ENCODE results near the gene FOXRED2.
"Not testable (repeated sequence)": the region's sequence is repeated elsewhere in the genome, so short reads cannot be mapped to it uniquely, and the experiment has no call there.

The FOXRED2 gene

DNA sequence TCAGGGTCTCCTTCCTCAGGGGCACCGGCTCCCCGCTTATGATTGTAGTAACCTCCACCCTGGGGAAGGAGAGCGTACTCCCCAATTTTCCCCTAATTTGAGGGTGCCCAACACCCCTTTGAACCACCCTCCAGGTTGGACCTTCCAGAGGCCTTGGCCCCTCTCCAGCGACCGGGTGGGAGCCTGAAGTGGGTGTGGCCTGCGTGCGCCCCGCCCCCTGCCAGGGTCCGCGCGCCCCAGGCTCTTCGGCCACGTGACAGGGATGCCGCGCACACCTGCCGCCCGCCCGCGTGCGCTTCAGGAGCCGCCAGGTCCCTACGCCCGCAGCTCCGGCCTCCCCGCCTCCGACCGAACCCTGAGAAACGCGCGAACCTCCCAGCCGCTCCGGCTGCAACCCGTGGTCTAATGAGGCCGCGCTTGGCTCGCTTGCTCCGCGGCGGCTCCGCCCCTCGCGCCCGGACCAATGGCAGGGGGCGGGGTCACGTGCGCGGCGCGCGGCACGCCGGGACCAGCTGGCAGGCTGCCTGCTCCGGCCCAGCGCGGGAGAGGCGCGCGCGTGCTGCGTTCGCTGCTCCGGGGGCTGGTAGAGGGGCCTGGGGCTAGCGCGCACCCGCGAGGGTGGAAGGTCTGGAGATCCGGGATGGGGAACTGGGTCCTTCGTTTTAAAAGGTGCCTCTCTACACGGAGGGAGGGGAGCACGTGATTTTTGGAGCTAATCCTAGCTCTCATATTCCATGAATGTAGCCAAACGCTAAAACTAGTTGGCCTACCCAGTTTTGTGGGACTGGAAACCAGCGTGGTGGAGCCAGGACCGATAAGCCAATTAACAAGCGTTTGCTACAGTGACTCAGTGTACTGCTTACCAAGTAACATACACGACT, at the start of gene FOXRED2:
TSS of gene FOXRED2 (minus strand) at position 404 of the 881 bp plus-strand sequence. CDS start 618 bp downstream, outside the sequence.
- DNase-seq: peak; percentile 88

DNA sequence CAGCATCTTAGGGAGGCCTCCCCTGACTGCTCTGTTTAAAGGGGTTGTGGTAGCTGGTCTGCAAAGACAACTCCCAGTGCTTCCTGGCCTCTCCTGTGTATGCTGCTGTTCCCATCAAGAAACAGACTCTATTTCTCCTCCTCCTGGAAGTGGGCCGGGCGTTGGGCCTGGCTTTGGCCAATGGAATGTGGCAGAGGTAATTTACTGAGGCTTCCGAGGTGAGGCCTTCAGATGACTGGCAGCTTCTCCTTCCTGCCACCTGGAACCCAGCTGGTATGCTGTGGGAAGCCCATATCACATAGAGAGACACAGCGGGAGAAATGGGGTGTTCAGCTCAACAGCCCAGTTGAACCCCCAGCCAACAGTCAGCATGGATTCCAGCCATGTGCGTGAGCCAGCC, 47.3 kb upstream of the FOXRED2 start:
- no peak for DNase-seq

DNA sequence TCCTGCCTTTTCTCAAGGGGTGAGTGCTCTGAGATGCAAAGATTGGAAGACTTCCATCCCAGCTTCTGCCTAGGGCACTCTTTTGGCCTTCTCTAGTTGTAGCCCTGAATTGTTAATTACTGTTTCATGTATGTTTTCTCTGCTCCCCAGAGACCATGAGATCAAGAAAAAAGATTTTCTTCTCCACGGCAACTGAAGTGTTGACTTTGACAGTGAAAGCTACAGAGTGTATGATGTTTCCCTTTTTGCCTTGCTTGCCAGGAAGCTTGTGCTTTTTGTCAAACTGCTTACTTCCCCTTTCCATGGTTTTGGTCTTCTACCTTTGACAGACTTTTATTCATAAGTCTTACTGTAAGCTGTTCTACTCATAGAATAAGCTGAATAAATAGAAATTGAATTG, 45.4 kb upstream of the FOXRED2 start:
- DNase-seq: no peak

DNA sequence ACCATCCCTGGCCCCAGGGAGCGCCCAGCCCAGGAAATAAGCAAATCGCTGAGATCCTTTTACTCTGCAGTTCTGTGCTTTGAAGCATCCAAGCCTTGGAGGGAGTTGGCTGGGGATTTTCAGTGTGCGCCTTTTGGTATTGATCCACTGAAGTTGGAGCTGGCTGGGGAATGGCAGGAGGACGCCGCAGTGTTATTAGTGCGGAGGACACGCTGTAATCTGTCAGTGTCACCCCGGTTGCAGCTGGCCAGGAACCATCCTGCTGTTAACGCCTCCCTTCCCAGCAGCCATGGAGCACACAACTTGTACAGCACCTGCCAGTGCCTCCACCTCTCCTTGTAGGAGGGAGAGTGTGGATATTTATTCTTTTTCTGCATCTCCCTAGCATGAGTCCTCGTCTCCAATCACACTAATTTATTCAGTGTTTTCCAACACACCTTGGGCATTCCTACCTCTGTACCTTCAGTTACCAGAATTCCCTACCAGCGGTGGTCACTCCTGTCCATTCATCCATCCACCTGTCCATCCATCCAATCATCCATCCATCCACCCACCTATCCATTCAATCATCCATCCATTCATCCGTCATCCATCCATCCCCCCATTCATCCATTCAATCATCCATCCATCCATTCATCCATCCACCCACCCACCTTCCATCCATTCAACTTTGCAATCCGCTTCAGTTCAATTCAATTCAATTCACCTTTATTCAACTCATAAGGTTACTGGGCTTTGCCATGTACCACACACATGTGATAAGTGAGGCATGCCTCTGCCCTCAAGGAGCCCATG, 44.1 kb upstream of the FOXRED2 start:
- no peak for DNase-seq

DNA sequence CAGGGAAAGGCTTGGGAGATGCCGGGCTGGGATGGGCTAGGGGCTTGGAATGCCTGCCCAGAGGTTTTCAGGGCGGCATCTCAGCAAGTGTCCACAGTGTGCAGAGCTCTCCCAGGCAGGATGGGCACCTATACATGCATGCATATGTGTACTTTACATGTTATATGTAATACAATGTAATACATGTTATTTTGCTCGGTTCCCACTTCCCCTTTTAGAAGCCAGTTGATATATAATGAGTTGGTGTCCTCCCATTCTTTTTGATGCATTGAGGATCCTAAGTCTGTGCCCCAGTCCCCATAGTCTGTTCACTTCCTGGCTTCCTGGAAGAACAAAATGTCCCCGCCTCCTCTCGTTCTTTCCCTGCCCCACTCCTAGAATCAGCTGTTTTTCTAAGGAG, 42.2 kb upstream of the FOXRED2 start:
- DNase-seq: no peak

DNA sequence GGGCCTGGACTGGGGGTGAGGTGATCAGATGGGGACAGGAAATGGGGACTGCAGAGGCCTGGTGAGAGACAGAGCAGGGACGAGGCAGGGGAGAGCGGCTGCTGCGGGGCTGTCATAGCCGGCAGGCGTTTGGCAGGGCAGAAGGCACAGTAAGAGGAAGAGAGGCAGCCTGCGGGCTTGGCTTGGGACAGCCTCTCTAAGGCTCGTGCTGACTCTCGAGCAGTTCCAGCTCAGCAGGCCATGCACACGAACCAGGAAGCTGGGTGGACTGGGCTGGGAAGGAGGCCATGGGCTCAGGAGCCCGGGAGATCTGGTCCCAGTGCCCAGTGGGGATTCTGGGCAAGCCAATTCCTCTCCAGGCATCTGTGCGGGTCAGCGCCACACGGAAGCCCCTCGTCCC, 41.8 kb upstream of the FOXRED2 start:
- DNase-seq: no peak

DNA sequence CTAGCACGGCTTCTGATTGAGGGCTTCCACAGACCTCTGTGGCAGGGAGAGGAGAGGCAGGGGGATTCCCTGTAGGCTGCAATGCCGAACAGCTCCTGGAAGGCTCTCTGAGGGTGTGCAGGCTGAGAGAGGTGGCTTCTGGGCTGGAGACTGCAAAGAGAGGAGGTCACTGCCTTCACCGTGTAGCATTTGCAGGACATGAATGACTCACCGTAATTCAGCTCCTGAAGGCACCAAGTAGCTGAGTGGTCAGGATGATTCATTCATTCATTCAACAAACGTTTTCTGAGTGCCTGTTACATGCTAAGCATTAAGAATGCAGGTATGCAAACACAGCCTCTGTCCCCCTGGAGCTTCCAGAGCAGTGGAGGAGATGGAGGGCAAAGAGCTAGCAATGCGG, 40.1 kb upstream of the FOXRED2 start:
- DNase-seq: no peak

DNA sequence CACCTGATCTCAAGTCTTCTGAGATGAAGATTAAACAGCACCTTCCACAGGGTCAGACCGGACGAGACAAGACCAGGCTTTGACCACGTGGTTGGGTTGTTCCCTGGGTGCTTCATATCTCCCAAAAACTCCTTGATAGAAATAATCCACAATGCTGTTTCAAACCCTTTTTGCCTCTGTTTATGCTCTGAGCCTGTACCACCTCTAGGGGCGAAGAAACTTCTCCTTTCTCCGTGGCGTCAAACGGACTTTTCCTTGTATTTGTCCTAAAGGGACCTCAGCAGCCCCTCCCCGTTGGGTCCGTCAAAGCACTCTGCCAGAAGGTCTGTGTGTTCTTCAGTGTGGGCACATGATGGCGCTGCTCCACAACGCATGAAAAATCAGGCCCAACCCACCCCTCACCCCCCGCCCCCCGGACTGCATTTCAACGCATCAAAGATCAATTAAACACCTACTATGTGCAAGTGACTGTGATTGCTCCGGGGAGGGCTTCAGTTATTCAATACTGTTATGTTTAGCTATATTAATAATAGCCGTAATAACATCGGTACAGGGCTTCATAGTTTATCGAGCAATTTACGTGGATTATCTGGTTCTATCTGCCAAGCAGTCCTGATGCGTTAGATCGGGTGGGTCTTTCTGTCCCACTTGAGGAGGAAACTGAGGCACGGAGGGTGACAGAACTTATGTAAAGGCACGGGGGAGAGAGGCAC, 39.4 kb upstream of the FOXRED2 start:
- DNase-seq: peak; percentile 28 to 47

DNA sequence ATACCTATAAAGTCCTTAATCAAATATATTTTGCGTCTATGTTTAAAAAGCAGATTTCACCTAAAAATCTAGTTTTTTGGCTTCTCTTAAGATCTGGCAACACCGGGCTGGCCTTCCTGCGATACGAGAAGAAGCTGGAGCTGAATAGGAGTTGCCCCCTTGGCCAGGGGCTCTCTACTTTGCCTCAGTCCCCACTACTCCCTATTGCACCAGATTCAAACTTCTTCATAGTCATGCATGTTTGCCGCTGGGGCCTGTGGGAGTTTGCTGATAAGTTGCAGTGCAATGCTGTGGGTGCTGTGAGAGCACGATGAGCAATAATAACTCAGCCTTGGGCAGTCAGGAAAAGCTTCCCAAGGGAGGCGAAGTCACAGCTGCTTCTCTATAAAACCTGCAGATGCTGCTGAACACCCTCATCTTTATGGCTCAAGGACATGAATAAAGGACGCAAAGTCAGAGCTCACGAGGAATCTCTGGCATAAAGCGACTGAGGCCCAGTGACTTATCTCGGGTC, 37.3 kb upstream of the FOXRED2 start:
- no peak for DNase-seq

DNA sequence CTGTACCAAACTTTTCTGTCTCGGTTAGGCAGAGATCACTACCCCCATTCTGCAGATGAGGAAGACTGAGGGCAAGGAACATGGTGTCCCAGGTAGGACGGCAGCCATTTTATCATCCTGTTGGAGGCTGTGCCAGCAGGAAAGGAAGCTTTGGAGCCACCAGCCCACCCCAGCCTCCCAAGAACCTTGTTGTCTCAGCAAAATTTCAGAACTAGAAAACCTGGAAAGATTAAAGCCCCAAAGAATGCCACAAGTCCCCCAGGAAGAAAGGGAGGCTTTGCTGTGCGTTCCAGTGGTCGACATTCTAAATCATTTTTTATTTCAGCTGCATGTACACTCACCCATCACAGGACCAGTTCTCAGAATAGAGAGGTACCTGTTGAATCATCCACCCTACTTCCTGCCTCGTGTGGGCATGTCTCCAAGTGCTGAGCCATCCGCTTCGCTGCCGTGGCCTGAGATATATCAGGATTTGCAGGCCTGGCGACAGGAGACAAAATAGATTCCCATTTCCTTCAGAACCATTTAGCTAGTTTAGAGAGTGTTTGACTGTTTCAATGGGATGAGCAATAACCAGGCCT, 35.1 kb upstream of the FOXRED2 start:
- DNase-seq: peak; percentile 59 to 68

DNA sequence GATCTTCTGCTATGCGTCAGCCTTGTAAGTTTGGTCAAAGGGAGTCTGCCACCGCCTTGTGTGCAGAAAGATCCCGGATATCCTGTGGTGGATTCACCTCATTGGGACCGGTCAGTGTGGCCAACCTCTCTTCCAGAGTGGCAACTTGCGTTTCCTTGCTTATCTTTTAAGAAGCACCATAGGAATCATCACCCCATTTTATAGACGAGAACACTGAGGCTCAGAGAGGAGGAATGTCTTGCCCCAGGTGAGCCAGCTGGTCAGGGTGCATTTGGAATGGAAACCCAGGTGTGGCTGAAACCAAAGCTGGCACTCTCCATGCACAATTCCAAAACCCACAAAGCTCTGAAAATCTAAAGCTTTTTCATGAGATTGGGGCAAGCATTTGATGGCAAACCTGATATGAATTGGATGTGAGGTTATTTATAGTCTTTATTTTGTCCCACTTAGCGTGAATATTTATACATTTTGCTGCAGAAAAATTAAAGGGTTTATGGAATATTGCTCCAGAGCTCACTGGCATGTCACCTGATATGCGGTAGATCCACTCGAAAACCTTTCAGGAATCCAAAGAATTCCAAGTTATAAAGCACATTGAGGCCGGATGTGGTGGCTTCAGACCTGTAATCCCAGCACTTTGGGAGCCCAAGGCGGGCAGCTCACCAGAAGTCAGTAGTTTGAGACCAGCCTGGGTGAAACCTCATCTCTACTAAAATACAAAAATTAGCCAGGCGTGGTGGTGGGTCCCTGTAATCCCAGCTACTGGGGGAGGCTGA, 34.2 kb upstream of the FOXRED2 start:
- no peak for DNase-seq

DNA sequence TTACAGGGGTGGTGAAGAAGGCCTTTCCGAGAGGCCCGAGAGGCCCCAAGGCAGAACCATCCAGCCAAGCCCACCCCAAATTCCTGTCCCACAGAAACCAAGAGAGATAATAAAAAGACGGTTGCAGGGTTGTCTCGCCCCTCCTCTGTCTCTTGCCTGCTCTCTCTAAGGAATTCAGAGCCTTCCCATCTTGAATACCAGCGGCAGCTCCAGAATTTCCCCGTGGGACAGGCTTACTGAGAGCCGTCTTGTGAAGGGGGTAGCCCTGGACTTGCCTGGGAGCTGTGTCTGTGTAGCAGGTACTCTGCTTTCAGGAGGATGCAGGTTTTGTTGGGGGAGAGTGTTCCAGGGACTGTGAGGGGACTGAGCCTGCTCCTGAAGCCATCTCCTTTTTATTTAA, 31.7 kb upstream of the FOXRED2 start:
- no peak for DNase-seq

DNA sequence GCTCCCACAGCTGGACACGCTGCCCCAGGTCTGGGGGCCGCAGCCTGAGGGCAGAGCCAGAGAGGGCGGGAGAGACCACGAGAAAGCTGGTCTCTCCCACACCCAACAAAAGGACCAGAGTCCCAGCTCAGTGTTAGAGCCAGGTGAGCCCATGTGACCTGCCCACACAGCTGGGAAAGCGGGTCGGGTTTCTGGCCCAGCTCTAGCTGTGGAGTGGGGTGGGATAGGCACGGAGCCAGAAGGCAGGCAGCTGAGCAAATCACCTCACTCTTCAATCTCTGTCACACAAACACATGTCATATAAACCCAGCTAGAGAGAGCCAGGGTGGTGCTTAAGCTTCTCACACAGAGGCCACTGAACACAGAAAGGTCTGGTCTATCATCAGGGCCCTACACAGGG, 29.9 kb upstream of the FOXRED2 start:
- no peak for DNase-seq

DNA sequence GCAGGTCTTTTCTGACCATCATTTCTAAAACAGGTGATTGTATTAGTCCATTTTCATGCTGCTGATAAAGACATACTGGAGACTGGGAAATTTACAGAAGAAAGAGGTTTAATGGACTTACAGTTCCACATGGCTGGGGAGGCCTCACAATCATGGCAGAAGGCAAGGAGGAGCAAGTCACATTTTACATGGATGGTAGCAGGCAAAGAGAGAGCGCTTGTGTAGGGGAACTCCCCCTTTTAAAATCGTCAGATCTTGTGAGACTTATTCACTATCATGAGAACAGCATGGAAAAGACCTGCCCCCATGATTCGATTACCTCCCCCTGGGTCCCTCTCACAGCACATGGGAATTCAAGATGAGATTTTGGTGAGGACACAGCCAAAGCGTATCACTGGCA, 26.5 kb upstream of the FOXRED2 start:
- not testable (repeated sequence) for DNase-seq

DNA sequence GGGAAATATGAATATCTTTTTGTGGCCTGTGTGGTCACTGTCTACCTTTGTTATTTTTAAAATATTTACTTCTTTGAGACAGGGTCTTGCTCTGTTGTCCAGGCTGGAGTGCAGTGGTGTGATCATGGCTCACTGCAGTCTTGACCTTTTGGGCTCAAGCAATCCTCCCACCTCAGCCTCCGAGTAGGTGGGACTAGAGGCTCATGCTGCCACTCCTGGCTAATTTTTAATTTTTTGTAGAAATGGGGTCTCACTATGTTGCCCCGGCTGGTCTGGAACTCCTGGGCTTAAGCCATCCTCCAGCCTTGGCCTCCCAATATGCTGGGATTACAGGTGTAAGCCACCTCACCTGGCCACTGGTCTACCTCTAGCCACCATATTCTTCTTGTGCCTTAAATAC, 25.6 kb upstream of the FOXRED2 start:
- no peak for DNase-seq

DNA sequence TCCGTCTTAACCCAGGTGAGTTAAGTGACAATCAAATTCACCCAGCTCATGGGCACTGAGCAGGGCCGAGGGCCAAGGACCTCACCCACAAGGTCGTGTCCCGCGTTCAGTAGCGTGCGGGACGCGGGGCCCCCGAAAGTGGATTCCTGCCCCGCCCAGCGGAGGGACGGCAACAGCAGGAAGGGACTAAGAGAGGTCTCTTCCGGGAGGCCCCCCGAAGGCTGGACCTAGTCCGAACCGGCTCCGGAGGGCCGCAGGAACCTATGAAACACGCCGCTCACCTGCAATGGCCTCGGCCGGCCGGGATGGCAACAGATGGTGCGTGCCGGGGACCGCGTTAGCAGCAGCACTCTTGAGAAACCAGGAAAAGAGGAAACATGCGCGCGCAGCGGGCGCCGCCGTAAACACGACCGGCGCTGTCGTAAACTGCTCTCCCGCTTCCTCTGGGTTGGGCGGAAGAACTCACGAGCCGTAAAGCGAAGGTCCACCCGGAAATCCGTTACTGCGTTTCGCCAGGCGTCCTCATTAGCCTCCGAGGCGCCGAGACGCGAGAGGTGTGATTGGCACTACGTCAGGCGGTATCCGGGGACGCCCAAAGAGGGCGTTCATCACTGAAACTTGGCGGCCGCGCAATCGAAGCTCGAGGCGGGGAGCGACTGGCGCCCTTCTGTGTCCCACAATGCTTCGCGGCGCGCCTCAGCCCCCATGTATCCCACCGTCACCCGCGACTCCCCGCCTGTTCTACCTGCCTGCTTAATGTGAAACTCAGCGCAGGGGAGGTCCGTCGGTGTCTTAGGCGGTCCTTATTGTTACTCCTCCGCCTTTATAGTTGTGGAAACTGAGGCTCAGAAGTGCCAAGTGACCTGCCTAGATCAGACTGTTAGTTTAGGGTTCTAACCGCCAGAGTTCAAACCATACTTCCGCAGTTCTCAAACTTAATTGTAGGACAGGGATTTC, 22.2 kb upstream of the FOXRED2 start, which contains the start of gene EIF3D:
TSS of gene EIF3D (minus strand) at position 372 of the 957 bp plus-strand sequence. CDS start 3,045 bp downstream, outside the sequence.
- peak; percentile 97 to 98 for DNase-seq

DNA sequence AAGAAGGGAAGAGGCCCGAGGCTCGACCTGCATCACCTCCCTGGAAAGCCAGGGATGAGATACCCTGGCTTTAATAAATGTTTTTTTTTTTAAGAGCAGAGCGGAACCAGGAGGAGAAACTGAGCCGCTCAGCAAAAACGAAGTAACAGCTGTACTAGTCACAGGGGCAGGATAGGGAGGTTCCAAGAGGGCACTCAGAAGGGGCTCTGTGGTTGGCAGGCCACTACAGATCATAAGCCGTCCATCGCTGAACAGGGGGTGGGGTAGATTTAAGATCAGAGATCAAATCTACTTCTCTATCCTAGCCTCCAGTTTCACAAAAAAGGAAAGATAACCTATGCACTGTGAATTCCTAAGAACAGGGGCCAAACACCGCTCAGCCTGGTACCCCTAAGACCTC, 21.5 kb upstream of the FOXRED2 start:
- DNase-seq: peak; percentile 22 to 23

DNA sequence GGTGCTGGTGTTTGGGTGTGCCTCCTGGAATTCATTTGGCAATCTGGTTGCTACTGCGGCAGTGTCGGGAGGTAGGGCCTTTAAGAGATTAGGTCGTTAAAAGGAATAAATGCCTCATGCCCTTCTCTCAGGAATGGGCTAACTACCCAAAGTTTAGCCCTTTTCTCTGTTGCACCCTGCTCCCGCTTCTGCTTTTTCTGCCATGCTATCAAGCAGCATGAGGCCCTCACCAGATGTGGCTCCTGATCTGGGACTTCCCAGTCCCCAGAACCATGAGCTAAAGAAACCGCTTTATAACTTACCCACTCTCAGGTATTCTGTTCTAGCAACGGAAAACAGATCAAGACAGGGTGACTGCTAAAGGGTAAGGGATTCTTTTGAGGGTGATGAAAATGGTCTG, 15.8 kb upstream of the FOXRED2 start:
- DNase-seq: no peak

DNA sequence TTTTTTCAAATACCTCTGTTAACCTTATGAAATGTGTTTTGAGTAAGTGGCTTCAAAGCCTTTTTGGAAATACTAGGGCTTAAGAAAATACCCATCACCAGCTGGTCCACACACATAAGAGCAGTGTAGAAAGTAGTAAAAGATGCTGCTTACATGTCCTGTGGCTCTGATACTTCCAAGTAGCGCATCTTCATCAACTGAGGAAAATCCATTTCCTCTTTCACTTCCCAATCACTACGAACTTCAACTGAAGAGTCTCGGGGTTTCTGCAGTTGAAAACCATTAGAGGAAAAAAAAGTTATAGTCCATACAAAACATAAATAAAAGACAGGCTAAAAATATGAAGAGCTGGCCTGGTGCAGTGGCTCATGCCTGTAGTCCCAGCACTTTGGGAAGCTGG, 13.6 kb upstream of the FOXRED2 start:
- DNase-seq: no peak

DNA sequence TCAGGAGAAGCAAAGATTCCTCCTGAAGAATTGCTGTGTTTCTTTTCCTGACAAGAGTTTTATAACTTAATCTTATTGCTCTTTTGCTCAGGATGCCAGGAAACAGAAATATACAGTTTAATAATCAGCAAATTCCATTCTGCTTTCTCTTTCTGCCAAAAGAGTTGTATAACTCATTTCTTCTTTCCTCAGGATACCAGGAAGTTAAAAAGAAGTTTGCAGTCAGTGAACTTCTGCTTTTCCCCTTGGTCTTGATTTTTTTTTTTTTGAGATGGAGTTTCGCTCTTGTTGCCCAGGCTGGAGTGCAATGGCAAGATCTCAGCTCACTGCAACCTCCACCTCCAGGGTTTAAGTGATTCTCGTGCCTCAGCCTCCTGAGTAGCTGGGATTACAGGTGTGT, 13.1 kb upstream of the FOXRED2 start:
- DNase-seq: not testable (repeated sequence)

DNA sequence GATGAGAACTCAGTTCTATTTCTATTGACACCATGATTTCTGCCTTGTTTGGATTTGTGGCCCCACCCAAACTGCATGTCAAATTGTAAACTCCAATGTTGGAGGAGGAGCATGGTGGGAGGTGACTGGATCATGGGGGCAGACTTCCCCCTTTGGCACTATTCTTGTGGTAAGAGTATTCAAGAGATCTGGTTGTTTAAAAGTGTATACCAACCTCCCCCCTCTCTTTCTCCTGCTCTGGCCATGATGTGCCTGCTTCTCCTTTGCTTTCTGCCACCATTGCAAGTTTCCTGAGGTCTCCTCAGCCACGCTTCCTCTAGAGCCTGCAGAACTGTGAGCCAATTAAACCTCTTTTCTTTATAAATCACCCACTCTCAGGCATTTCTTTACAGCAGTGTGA, 7.9 kb upstream of the FOXRED2 start:
- DNase-seq: no peak
